HepG2 (cell line): ENCODE data around the gene KDM8. TPM values are rescaled to one million over a fixed set of nuclear protein-coding genes. Genes with fewer than 3 reads are reported as not detected.
A peak's percentile ranks its signal among the peaks of the same experiment; 100 is the strongest.

Experiments
- AKAP8 ChIP-seq: sonication (generic); formaldehyde crosslinking; IDR thresholded peaks from 2 replicates; pipeline ENCODE4 v1.5.1; 2020; ENCODE audit warnings: mild to moderate bottlenecking, missing genetic modification reagents
- FOXK2 ChIP-seq: fragments of 450-650 bp; IDR thresholded peaks from 2 replicates; pipeline ENCODE4 v1.6.1; 2016
- HNRNPH1 ChIP-seq: fragments of 200-400 bp; formaldehyde crosslinking; optimal IDR thresholded peaks from 2 replicates; pipeline ENCODE3; 2017; ENCODE audit warnings: mild to moderate bottlenecking, low read depth, low read length
- KDM1A ChIP-seq: IDR thresholded peaks from 2 replicates; pipeline ENCODE4 v1.6.1; 2016; ENCODE audit warnings: missing compliant biosample characterization
- NFE2 ChIP-seq: sonication (generic); formaldehyde crosslinking; IDR thresholded peaks from 2 replicates; pipeline ENCODE4 v1.4.0; 2020; ENCODE audit warnings: missing genetic modification reagents
- NFE2L2 ChIP-seq: fragments of 150-350 bp; IDR thresholded peaks from 2 replicates; pipeline ENCODE4 v1.6.1; 2014; ENCODE audit warnings: low read length
- NFYC ChIP-seq: IDR thresholded peaks from 2 replicates; pipeline ENCODE4 v1.6.1; 2016; ENCODE audit warnings: missing genetic modification reagents, missing compliant biosample characterization
- NR3C1 ChIP-seq: sonication (generic); formaldehyde crosslinking; IDR thresholded peaks from 2 replicates; pipeline ENCODE4 v1.4.0; 2020; ENCODE audit warnings: missing genetic modification reagents
- RAD51 ChIP-seq: fragments of 450-650 bp; IDR thresholded peaks from 2 replicates; pipeline ENCODE4 v1.6.1; 2016; ENCODE audit warnings: borderline replicate concordance
- RCOR2 ChIP-seq: IDR thresholded peaks from 2 replicates; pipeline ENCODE4 v1.6.1; 2016; ENCODE audit warnings: missing biosample characterization, missing genetic modification reagents
- SMAD9 ChIP-seq: sonication (generic); formaldehyde crosslinking; IDR thresholded peaks from 2 replicates; pipeline ENCODE4 v1.5.1; 2020; ENCODE audit warnings: mild to moderate bottlenecking, missing genetic modification reagents
- STAG1 ChIP-seq: sonication (generic); formaldehyde crosslinking; IDR thresholded peaks from 2 replicates; pipeline ENCODE4 v1.4.0; 2020; ENCODE audit warnings: missing genetic modification reagents
- TP53 ChIP-seq: sonication (generic); formaldehyde crosslinking; conservative IDR thresholded peaks from 2 replicates; pipeline ENCODE4 v1.4.0; 2020; ENCODE audit warnings: missing genetic modification reagents
- ZMAT3 ChIP-seq: sonication (generic); formaldehyde crosslinking; conservative IDR thresholded peaks from 2 replicates; pipeline ENCODE4 v1.7.0; 2021; ENCODE audit warnings: missing genetic modification reagents
- ZNF263 ChIP-seq: sonication (generic); formaldehyde crosslinking; IDR thresholded peaks from 2 replicates; pipeline ENCODE4 v1.4.0; 2020; ENCODE audit warnings: missing genetic modification reagents
- ZNF282 ChIP-seq: fragments of 450-650 bp; IDR thresholded peaks from 2 replicates; pipeline ENCODE4 v1.6.1; 2018; ENCODE audit not compliant: partially characterized antibody
- ZNF296 ChIP-seq: sonication (generic); formaldehyde crosslinking; conservative IDR thresholded peaks from 2 replicates; pipeline ENCODE4 v1.5.0; 2020; ENCODE audit warnings: mild to moderate bottlenecking, missing genetic modification reagents
- ZNF33A ChIP-seq: sonication (generic); formaldehyde crosslinking; IDR thresholded peaks from 2 replicates; pipeline ENCODE4 v1.5.1; 2020; ENCODE audit warnings: missing genetic modification reagents, mild to moderate bottlenecking, moderate library complexity, borderline replicate concordance
- ZNF446 ChIP-seq: sonication (generic); formaldehyde crosslinking; IDR thresholded peaks from 2 replicates; pipeline ENCODE4 v1.5.0; 2020; ENCODE audit warnings: mild to moderate bottlenecking, missing genetic modification reagents
- ZNF652 ChIP-seq: IDR thresholded peaks from 2 replicates; pipeline ENCODE4 v1.6.1; 2016; ENCODE audit warnings: low read depth, borderline replicate concordance
- ZNF670 ChIP-seq: sonication (generic); formaldehyde crosslinking; IDR thresholded peaks from 2 replicates; pipeline ENCODE4 v1.8.0; 2022; ENCODE audit warnings: mild to moderate bottlenecking, missing genetic modification reagents, borderline replicate concordance
- polyA plus RNA-seq, 8 experiments: library from polyadenylated mRNA; depleted of rRNA in 3 of 8; stranded (reverse) in 7 of 8; unstranded in 1 of 8; fragments of >200 nt; fragmentation: Illumina TruSeq in 4 of 8; extraction: Trizol in 4 of 8; gene quantifications; 2 replicates each; pipeline versions ENCODE4 v1.2.1 to v1.2.3, GENCODE V29; 2011 to 2016; ENCODE audit warnings: low read depth in 4 of 8, missing spikeins in 1 of 8, mixed read lengths in 1 of 8; ENCODE audit not compliant: insufficient read depth in 1 of 8
- total RNA-seq, 5 experiments: library from RNA; depleted of rRNA; stranded (reverse); fragments of >200 nt; fragmentation: Illumina TruSeq; extraction: Trizol; gene quantifications; 2 replicates each; pipeline ENCODE4 v1.2.3, GENCODE V29; 2016; ENCODE audit warnings: low read depth in 1 of 5
- TF ChIP-seq, protein P1 (sequence below): sonication (generic); formaldehyde crosslinking; IDR thresholded peaks from 2 replicates; pipeline ENCODE4 v1.5.0; 2020; ENCODE audit warnings: missing genetic modification reagents
- TF ChIP-seq, protein P2 (sequence below): sonication (generic); formaldehyde crosslinking; IDR thresholded peaks from 2 replicates; pipeline ENCODE4 v1.5.1; 2020; ENCODE audit warnings: missing genetic modification reagents, mild to moderate bottlenecking, borderline replicate concordance
- TF ChIP-seq, protein P3 (sequence below): sonication (generic); formaldehyde crosslinking; IDR thresholded peaks from 2 replicates; pipeline ENCODE4 v1.8.0; 2022; ENCODE audit warnings: mild to moderate bottlenecking, missing genetic modification reagents; ENCODE audit not compliant: insufficient replicate concordance

KDM8 gene
- total and polyA plus RNA-seq, 2 of the 13 experiments (the other 11 are each of a cell fraction or from before 2014, with no cell fraction given), result 3.3 to 8.6 TPM

DNA sequence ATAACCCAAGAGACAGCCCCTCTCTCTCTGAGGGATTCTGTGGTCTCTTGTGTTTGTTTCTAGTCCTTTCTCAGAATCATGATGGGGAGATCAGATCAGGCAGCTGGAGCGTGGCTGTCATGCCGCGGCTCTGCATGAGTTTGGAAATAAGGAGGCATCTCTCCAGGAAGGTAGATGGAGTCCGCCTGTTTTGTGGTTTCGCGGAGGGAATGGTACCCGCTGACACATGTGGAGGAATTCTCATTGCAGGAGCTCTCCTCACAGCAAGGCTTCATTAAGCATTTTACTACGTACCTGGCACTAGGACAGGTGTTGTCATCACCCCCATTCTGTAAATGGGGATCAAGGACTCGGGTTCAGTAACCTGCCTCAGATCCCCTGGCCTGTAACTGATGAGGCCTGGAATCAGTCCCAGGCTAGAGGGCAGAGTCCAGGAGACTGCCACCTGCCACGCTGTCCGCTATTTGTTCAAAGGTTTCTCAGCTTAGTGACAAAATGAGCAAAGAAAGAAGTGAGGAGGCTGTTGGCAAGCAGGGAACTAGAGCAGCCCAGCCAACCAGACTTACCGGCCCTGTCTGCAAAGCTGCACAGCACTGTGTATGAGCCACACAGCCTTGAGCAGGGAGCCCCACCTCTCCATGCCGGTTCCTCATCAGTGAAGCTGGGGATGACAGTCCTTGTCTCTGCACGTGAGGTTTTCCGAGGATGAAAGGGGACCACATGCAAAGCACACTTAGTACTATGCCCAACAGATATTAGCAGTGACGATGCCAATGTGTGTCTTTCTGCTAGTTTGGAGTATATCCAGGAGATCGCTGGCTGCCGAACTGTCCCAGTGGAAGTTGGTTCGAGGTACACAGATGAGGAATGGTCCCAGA lies 11.0 kb downstream of the KDM8 start (continued):
- TF ChIP-seq, protein P1, sequence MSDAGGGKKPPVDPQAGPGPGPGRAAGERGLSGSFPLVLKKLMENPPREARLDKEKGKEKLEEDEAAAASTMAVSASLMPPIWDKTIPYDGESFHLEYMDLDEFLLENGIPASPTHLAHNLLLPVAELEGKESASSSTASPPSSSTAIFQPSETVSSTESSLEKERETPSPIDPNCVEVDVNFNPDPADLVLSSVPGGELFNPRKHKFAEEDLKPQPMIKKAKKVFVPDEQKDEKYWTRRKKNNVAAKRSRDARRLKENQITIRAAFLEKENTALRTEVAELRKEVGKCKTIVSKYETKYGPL, result no peak
- peak; percentile 36; the same call in 1 of the 2 replicates for TF ChIP-seq RCOR2 (CRISPR knock-in tag)
- TF ChIP-seq KDM1A (CRISPR knock-in tag), result no peak
- no peak for TF ChIP-seq TP53 (CRISPR knock-in tag)
- no peak for TF ChIP-seq NFE2 (CRISPR knock-in tag)
- TF ChIP-seq ZNF670, result 0 out of 2 replicates have a peak, but pooled peaks have one; percentile 52
- TF ChIP-seq AKAP8 (CRISPR knock-in tag), result no peak
- TF ChIP-seq, protein P2, sequence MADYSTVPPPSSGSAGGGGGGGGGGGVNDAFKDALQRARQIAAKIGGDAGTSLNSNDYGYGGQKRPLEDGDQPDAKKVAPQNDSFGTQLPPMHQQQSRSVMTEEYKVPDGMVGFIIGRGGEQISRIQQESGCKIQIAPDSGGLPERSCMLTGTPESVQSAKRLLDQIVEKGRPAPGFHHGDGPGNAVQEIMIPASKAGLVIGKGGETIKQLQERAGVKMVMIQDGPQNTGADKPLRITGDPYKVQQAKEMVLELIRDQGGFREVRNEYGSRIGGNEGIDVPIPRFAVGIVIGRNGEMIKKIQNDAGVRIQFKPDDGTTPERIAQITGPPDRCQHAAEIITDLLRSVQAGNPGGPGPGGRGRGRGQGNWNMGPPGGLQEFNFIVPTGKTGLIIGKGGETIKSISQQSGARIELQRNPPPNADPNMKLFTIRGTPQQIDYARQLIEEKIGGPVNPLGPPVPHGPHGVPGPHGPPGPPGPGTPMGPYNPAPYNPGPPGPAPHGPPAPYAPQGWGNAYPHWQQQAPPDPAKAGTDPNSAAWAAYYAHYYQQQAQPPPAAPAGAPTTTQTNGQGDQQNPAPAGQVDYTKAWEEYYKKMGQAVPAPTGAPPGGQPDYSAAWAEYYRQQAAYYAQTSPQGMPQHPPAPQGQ, result no peak
- no peak for TF ChIP-seq HNRNPH1
- no peak for TF ChIP-seq NR3C1 (CRISPR knock-in tag)
- peak; percentile 12; the same call in 1 of the 2 replicates for TF ChIP-seq STAG1 (CRISPR knock-in tag)
- TF ChIP-seq NFE2L2, result no peak
- no peak for TF ChIP-seq ZNF446 (CRISPR knock-in tag)
- TF ChIP-seq SMAD9 (CRISPR knock-in tag), result no peak
- no peak; the same call in 1 of the 2 replicates for TF ChIP-seq ZMAT3 (CRISPR knock-in tag)
- no peak for TF ChIP-seq ZNF263 (CRISPR knock-in tag)
- TF ChIP-seq RAD51, result no peak
- TF ChIP-seq ZNF33A, result no peak
- TF ChIP-seq ZNF296 (CRISPR knock-in tag), result no peak
- no peak for TF ChIP-seq FOXK2
- TF ChIP-seq ZNF282, result no peak
- no peak for TF ChIP-seq NFYC (CRISPR knock-in tag)
- no peak for TF ChIP-seq ZNF652
- TF ChIP-seq, protein P3, sequence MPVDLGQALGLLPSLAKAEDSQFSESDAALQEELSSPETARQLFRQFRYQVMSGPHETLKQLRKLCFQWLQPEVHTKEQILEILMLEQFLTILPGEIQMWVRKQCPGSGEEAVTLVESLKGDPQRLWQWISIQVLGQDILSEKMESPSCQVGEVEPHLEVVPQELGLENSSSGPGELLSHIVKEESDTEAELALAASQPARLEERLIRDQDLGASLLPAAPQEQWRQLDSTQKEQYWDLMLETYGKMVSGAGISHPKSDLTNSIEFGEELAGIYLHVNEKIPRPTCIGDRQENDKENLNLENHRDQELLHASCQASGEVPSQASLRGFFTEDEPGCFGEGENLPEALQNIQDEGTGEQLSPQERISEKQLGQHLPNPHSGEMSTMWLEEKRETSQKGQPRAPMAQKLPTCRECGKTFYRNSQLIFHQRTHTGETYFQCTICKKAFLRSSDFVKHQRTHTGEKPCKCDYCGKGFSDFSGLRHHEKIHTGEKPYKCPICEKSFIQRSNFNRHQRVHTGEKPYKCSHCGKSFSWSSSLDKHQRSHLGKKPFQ (CRISPR knock-in tag), result no peak
